Right atrium auricular region (tissue), 2 donors: Measurements from ENCODE around the gene KCTD15. TPM values are rescaled to one million over a fixed set of nuclear protein-coding genes. Genes with fewer than 3 reads are reported as not detected.

Source experiments
- DNase-seq: peaks from one replicate; pipeline ENCODE4 v3.0.0-alpha.2; 2019; ENCODE audit warnings: low spot score
- H3K27ac ChIP-seq, 2 donors: fragments of 200-600 bp; sonication (generic); 1 replicate in 1 of 2; 2 replicates in 1 of 2; pipeline ENCODE4 v1.5.1; 2016 to 2019
- H3K27me3 ChIP-seq, 2 donors: fragments of 200-600 bp; sonication (generic); one replicate each; pipeline versions ENCODE4 v1.5.1 to v1.6.0; 2017 to 2019
- H3K36me3 ChIP-seq: fragments of 200-600 bp; sonication (generic); one replicate; pipeline ENCODE4 v1.5.1; 2016
- H3K4me1 ChIP-seq, 2 donors: fragments of 200-600 bp; sonication (generic); one replicate each; pipeline versions ENCODE4 v1.5.1 to v1.6.0; 2017 to 2019
- H3K4me3 ChIP-seq, 2 donors: fragments of 200-600 bp; sonication (generic); 1 replicate in 1 of 2; 2 replicates in 1 of 2; pipeline ENCODE4 v1.5.1; 2017 to 2019; ENCODE audit warnings: mild to moderate bottlenecking in 1 of 2, moderate library complexity in 1 of 2
- H3K9me3 ChIP-seq, 2 donors: fragments of 200-600 bp; sonication (generic); one replicate each; pipeline ENCODE4 v1.5.1; 2019
- CTCF ChIP-seq, 2 donors: fragments of 200-600 bp; sonication (generic); IDR thresholded peaks; one replicate each; pipeline ENCODE4 v1.5.1; 2019; ENCODE audit warnings: antibody characterized with exemption in 2 of 2
- total RNA-seq, 2 donors: library from RNA; depleted of rRNA; stranded (reverse); fragments of >200 nt; gene quantifications; one replicate each; pipeline ENCODE4 v1.1.0, GENCODE V29; 2016

Gene KCTD15
- total RNA-seq, result 10 to 100 TPM in 1 of 2 donors, 1 to 10 TPM in 1; 8.6 to 24.4 TPM

- Histone ChIP-seq H3K27ac (peak within 1 kb of the TSS; percentile 90 to 95), H3K9me3 (no peaks in the 10 kb centered on the region), H3K4me1 (peaks cover 0 to 40% of the 10 kb centered on the region in 2 donors), H3K27me3 (no peaks in the 10 kb centered on the region), H3K4me3 (peak within 1 kb of the TSS; percentile 77 to 87), H3K36me3 (no peaks in the 10 kb centered on the region)
- DNase-seq, result no peak
- no peak for TF ChIP-seq CTCF (IDR thresholded peaks at IDR 0.05)
Observed at GRCh38 chr19:33796164-33796875, at the start of gene KCTD15. Gene KCTD15 (plus strand): TSS chr19:33796870. CDS start chr19:33800455, 3,585 bp downstream.

GRCh38 chr19:33747273-33747672 is 49.4 kb upstream of the KCTD15 start:
- Histone ChIP-seq H3K4me3 (no peak overlapping the region), H3K27ac (no peak overlapping the region), H3K9me3 (no peaks in the 10 kb centered on the region), H3K27me3 (no peaks in the 10 kb centered on the region), H3K36me3 (no peaks in the 10 kb centered on the region), H3K4me1 (no peaks in the 10 kb centered on the region)
- no peak for TF ChIP-seq CTCF (IDR thresholded peaks at IDR 0.05)
- no peak for DNase-seq

GRCh38 chr19:33748231-33748630 is 48.4 kb upstream of the KCTD15 start:
- no peak overlapping the region for H3K27ac ChIP-seq
- no peaks in the 10 kb centered on the region for H3K4me1 ChIP-seq
- no peaks in the 10 kb centered on the region for H3K27me3 ChIP-seq
- no peak for DNase-seq
- H3K9me3 ChIP-seq, result no peaks in the 10 kb centered on the region
- H3K36me3 ChIP-seq, result no peaks in the 10 kb centered on the region
- H3K4me3 ChIP-seq, result no peak overlapping the region
- TF ChIP-seq CTCF (IDR thresholded peaks at IDR 0.05), result no peak

GRCh38 chr19:33749016-33749415 is 47.7 kb upstream of the KCTD15 start:
- Histone ChIP-seq H3K27ac (no peak overlapping the region), H3K27me3 (no peaks in the 10 kb centered on the region), H3K36me3 (no peaks in the 10 kb centered on the region), H3K4me1 (no peaks in the 10 kb centered on the region), H3K4me3 (no peak overlapping the region), H3K9me3 (no peaks in the 10 kb centered on the region)
- no peak for TF ChIP-seq CTCF (IDR thresholded peaks at IDR 0.05)
- no peak for DNase-seq

GRCh38 chr19:33749619-33750175 is 47.0 kb upstream of the KCTD15 start:
- Histone ChIP-seq H3K36me3 (no peaks in the 10 kb centered on the region), H3K27ac (no peak overlapping the region), H3K4me1 (no peaks in the 10 kb centered on the region), H3K4me3 (no peak overlapping the region), H3K9me3 (no peaks in the 10 kb centered on the region), H3K27me3 (no peaks in the 10 kb centered on the region)
- no peak for TF ChIP-seq CTCF (IDR thresholded peaks at IDR 0.05)
- DNase-seq, result no peak
